GM18498 (cell line): ENCODE data around the gene CDHR3.

Experiments used
- ATAC-seq: cut with Tn5 transposase; IDR thresholded peaks from one replicate; pipeline ENCODE4 v1.9.1; 2021; ENCODE audit warnings: mild to moderate bottlenecking, moderate library complexity; ENCODE audit not compliant: unreplicated experiment

The CDHR3 gene

DNA sequence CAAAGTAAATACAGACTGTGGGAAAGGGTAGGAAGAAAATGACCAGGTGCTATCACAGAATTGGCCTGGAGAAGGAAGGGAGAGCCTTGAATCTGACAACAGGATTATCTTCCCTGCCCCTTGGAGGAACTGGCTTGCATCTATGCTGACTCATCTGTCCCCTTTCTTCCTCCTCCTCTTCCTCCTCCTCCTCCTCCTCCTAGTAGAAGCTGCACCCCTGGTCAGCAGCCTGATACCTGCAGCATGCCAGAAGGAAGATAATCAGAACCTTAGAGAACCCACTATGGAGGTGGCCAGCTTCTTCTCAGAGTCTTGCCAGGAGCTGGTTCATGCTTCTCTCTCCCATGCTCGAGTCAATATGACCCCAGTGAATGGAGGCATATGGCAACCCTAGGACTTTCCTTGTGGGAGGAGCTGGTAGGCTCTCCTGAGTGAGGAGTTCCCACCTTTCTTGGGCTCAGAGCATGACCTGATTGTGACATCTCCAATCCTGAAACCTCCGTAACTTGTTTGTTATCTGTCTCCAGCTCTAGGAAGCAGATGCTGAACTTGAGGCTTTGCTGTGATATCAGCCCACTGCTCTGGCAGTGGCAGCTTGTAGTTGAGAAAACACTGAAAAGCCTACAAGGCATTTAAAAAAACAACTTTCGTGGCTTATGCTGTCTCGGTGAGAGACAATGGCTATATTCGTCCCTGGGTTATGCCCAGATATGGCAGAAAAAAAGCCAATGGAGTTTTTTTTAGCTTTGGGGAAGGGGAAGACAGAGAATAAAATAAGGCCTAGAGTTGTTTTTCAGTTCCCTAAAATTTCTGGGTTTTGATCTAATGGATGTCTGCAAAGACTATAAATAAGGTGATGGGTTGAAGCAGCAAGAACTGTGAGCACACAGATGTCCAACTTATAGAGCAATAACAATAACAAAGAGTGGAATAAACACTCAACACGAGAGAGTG lies 60.6 kb downstream of the CDHR3 start:
- ATAC-seq = no peak

DNA sequence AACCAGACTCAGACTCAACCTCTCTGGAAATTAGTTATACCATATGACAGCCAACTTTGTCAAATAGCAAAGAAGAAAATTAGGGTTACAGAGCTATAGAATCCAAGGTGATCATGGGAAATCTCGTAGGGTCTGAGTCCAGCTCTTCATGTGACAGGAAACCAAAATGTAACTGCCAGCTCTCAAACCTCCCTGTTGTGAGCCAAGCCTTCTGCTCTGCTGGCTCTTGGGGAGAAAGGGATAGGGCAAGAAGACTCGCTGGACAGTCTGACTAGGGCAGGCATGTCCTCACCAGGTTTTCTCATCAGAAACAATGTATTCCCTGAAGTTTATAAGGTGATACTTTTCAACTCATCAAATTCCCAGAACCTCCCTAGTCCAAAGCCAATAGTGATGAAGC lies 63.0 kb downstream of the CDHR3 start:
- ATAC-seq = no peak

DNA sequence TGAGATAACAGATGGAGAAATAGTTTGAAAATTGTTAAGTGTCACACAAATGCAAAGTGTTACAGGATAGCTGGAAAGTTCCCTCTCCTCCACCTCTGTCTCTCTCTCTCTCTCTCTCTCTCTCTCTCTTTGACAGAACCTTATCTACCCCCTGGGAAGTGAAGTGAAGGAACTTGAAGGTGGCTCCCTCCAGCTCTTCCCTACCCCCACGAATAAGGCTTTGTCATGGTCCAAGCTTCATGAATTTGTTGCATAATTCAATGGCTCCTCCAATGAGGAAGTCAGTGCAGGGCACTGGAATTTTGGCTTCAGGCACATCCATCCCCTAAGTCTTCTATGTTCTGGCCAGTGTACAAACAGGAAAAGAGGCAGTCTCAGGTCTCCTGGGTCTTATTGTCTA lies 66.4 kb downstream of the CDHR3 start:
- ATAC-seq = no peak

DNA sequence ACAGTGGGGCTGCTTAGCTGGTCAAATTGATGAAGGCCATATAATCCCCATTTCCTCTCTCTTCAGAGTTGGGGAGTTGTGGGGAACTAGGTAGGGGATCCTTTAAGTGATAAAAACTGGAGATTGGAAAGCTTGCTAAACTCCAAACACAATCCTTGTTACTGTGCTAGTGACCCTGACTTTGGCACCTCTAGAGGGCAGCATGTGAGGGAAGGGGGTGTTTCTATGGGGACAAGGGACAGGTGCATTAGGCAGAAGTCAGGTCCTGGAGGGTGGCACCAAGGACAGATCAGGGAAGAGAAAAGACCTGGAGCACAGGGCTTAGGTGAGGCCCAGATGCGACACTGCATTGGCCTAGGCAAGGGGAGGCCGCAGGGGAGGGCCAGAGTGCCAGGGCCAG lies 66.9 kb downstream of the CDHR3 start:
- ATAC-seq = no peak

DNA sequence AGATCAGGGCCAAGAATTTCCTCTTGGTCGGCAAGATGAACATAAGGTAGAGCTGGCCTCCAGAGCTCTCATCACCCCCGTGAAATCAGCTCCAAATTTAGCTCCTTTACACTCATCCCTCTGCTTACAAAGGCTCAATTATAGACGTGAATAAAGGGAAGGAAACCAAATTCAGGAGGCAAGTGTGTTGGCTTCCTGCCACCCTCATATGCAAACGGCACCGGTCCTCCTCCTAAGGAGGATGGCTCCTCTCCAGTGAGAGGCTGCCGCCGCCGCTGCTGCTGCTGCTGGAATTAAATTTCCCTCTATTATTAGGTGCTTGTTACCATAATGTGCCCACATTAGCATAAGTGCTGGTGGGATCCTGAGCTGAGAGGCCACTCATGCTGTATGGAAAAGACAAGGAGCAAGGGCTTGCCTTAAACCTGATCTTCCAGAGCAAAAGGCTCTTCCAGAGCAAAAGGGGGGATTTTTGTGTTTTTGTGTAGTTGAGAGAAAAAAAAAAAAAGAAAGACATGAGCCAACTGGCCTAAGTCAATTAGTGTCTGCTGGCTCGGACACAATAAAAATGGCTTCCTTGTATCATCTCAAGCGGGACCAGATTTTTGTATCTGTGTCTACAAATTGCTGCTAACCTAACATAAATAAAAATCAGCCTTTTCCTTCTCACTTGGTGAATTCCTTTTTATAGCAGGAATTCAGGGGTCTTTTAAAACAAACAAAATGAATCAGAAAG lies 68.4 kb downstream of the CDHR3 start:
- ATAC-seq = no peak

DNA sequence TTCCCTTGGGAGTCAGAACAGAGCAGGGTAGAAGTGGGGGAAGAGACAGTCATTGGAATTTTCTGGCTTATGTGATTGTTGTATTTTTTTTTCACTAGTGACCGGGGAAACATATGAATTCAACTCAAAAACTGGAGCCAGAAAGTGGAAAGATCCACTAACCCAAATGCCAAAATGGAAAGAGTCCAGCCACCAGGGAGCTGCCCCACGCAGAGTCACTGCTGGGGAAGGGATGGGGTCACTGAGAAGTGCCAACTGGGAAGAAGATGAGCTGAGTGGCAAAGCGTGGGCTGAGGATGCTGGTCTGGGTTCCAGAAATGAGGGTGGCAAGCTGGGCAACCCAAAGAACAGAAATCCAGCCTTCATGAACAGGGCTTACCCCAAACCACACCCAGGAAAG lies 69.2 kb downstream of the CDHR3 start:
- no peak for ATAC-seq

DNA sequence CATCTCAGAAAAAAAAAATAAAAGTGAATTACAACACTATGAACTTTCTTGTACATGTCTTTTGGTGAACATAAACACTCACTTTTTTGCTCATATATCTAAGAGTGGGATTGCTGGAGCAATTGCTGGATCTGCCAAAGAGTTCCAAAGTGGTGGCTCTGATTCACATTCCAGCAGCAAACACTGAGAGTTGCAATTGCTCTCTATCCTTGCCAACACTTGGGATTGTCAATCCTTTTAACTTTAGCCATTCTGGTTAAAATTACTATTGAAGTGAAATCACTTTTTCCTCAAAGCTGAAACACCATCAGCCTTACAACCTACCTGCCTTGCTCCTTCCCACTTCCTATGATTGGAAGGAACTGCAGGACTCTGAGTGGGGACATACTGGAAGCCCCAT lies 70.7 kb downstream of the CDHR3 start:
- no peak for ATAC-seq

DNA sequence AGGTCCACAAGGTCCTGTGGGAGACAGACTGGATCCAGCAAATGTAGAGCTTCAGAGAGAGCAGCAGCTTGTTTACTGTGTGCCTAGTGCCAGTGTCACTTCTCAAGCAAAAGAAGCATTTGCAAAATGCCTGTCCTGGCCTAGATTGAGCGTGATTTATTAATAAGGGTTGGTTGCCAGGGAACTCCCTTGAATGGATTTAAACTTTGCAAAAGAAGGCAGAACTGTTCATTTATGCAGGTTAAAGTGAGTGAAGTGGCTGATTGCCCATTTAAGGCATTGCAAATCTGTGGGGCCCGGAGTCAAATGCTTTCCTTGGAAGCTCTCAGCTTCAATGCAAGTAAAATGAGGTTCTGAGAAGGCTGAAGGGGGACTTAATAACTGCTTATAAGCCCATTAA lies 71.3 kb downstream of the CDHR3 start:
- ATAC-seq = no peak

DNA sequence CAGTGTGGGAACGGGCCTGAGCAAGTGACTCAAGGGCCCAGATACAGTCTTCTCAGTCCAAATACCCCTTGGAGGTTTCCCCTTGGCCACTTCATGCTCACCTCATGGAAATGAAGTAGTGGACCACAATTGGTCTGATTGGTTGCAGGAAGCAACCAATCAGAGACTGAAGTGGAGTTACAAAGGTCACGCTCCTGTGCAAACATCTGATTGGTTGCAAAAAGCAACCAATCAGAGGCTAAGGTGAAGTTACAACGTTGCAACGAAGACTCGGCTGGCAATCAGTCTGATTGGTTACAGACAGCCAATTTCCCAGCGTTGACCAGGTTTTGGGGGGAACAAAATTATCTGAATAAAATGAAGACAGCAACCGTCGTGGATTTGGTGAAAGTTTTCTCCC lies 72.5 kb downstream of the CDHR3 start:
- no peak for ATAC-seq

DNA sequence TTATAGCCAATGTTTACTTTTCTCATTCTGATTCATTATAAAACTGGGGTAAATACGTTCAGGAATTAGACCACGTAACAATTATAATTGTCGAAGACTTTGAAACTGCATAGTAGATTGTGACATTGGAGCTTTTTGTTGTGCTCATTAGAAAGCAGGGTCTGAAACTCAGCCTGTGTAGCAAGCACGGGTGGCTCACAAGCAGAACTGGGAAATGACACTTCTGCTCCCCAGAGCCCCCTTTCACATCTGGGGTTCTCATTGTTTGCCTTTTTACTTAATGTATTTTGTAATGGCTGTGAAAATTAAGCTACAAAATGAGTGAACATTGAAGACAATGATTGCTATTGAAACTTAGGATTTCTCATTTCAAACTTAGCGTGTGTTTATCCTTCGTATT lies 72.9 kb downstream of the CDHR3 start:
- no peak for ATAC-seq

DNA sequence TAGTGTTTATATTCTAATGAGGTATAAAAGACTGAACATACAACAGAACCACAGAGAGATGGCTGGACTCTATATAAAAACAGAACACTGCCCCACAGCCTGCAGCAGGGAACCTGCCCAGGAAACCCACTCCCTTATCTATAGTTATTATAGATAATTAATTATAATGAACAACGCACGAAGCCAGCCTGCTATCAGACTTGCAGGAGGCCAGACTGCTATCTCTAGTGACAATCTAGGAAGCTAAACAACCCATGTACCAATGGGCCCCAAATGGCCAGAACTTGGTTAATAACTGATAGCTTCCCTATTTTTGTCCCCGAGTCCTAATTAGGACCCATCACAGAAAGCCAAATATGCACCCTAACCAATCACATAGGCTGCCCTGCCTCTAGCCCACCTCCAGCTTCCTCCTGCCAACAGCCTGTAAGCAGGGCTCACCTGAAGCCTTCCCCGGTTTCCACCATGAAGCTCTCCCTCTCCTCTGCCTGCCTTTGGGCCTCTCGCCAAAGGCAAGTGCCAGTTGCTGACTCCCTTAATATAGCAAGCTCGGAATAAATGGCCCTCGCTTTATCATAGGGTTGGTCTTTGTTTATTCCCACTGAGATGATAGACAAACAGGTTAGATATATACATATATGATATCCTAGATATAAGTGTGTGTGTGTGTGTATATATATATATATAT lies 74.6 kb downstream of the CDHR3 start:
- no peak for ATAC-seq

DNA sequence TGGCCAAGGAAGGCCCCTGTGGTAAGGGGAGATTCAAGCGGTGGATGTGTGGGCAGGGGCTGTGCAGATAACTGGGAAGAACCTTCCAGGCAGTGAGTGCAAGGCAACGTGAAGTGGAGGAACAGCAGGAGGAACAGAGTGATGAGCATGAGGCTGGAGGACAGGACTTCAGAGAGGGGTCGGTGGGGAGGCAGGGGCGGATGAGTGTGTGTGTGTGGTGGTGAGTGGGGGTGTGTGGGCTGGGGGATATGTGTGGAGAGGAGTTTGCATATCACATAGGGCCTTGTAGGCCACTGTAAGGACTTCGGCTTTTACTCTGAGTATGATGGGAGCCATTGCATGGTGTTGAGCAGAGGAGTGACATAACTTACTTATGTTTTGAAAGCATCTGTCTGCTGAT lies 75.2 kb downstream of the CDHR3 start:
- no peak for ATAC-seq

DNA sequence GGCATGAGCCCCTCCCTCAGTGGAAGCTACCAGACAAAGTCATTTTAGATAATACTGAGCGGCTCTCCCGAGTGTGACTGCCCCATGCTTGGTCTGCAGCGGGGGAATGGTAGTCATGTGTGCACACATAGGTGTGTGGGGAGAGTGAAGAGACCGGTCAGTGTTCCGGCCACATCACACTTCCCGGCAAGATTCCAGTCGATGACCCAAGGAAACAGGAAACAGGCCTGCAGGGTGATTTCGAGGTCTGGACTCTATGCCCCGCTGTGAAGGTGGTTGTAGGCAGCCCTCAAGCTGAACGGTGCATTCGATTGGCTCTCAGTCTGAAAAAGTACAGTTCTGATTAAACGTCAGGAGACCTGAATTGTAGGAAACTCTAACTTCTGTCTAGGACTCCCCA lies 75.9 kb downstream of the CDHR3 start:
- no peak for ATAC-seq

DNA sequence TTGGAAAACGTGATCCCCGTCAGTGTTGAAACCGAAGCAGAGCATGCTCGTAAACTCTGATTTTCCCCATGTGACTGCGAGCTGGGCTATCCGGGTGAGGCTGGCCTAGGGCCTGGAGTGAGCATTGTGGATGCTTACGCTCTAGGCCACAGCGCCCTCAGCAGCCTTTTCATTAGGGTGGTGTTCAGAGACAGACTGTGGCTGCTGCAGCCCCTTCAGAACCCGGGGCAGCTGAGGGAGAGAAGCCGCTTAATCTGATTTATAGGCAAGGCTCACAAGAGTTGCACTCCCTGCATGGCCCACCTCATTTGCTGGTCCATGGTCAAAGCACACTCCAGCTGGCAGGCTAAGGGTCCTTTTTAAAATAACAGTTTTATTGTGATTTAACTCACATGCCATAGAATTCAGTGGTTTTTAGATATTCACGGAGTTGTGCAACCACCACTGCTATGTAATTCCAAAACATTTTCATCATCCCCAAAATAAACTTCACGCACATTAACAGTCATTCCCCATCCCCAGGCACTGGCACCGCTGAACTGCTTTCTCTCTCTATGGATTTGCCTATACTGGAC lies 76.5 kb downstream of the CDHR3 start:
- ATAC-seq = no peak

DNA sequence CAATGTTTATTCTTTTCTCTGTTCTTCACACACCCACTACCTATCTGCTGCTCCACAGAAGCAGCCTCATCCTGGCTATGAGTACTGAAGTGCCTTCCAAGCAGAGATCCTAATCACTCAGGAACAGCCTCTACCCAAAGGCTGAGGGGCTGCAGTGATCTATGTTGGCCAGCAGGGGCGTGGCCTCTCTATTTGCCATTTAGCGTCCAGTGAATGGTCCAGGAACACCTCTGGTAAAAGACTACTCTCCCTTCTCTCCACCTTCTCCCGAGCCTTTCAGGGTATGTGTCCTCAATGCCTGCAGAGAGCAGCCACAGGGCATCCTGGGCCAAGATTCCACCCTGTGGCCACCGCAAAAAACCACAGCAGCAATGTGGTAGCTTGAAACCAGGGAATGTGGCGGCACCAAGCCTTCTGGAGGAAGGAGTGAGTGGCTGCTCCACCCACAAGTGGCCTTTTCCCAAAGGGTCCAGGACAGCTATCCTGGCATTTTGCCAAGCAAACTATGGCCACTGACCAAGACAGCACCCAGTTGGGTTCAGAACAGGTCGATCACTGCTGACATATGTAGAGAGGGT lies 78.2 kb downstream of the CDHR3 start:
- peak; percentile 58 for ATAC-seq

DNA sequence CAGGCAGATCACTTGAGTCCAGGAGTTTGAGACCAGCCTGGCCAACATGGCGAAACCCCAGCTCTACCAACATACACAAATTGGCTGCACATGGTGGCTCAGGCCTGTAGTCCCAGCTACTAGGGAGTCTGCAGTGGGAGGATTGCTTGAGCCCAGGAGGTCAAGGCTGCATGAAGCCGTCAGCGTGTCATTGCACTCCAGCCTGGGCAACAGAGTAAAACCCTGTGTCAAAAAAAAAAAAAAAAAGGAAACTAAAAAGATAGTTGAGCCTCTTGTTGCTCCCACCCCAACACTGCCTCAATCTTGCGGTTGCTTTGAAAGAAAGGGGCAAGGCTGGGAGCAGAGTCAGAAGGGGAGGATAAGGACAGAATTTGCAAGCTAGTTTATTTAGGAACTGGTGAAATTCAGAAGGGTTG lies 79.1 kb downstream of the CDHR3 start:
- no peak for ATAC-seq

DNA sequence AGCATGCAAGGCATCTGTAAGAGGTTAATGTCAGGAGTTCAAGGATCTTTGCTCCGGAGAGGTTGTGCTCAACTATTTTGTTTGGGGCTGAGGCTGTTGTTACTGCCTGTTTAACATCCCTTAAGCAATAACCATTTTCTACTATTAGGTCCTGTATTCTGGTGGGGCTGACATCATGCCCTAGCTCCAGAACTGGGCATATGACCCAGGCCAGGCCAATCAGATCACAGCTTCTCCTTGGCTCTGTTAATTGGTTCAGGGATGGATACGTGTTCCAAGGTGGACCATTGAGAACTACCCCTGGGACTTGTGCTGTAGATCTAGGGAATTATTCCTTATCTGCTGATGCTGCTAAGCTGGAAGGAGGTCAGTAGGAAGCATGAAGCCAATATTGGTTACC lies 82.1 kb downstream of the CDHR3 start:
- ATAC-seq = no peak

DNA sequence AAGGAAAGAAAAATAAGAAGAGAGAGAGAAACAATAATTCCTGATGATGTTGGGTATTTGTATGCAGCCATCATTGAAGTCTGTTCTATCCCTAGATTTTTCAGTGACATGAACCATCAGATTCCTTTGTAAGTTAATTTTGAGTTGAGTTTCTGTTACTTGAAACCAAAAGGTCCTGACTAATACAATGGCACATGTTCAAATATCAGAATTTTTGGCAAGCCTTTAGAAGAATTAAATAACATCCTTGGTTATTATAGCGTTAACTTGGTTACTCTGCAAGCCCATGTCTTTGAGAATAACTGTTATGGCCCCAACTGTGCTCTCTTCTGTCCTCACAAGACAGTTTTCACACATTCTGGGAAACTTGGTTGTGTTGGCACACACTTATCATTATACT lies 82.5 kb downstream of the CDHR3 start:
- no peak for ATAC-seq

DNA sequence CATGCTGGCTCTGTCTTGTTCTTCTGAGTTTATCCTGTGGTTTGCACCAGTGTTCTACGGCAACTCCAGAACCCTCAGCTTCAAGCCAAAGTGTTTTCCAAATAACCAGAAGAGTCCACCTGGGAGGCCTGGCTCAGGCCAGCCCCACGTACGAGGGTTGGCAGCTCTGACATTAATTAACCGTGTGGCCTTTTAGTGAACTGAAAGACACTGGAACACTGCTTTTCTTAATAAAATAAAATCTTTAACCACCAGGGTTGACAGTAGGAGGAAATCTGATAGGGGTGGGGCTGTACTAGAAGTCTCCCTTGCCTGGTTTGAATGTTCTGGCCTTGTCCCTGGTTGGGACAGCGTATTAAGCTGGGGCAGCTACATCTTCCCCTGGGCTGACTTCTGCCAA lies 84.1 kb downstream of the CDHR3 start:
- ATAC-seq = no peak

DNA sequence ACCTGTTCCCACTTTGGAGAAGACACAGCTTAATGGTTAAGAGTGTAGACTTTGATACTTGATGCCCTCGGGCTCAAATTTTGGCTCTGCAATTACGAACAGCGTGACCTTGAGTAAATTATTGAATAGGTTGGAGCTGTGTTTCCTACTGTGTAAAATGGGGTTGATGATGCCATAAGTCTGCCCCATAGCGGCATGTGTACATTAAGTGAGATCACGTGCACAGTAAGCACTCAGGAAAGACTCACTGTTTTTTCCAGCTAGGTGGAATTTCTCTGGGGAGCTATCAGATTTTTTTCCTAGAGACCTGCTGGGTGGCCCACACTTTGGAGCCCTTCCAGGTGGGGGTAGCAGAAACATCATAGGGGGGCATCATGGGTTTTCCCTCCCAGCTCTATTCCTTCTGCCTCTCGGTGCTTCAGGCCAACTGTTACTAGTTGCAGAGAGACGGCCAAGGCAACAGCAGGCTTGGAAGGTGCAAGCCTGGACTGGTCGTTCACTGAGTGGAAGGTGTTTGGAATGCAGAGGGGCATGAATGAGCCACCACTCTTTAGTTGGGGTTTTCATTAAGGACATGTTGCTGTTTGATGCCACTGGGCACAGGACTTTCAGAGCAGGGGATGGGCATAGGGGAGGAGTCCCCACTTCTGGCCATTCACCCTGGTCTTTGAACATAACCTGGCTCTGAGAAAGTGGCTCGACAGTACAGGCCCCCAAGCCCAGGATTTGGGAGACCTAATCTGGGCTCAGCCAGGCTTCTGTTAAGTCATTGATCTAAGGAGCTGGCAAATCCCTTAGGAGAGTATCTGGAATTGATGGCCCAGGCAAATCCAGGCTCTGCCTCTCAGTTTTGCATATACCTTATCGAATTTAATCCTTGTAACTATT lies 85.0 kb downstream of the CDHR3 start:
- ATAC-seq = no peak
